Measurements from ENCODE around the gene XPA.

Gene XPA

GRCh38 chr9:97651646-97652045 is 45.5 kb downstream of the XPA start:
- DNase-seq, result no peak

- no peak for DNase-seq
These were observed 49.1 kb downstream of the XPA start for GRCh38 chr9:97647996-97648395.

GRCh38 chr9:97645720-97646119 is 51.4 kb downstream of the XPA start:
- no peak for DNase-seq

- no peak for DNase-seq
These were observed 56.8 kb downstream of the XPA start for GRCh38 chr9:97640325-97640724.

DNA sequence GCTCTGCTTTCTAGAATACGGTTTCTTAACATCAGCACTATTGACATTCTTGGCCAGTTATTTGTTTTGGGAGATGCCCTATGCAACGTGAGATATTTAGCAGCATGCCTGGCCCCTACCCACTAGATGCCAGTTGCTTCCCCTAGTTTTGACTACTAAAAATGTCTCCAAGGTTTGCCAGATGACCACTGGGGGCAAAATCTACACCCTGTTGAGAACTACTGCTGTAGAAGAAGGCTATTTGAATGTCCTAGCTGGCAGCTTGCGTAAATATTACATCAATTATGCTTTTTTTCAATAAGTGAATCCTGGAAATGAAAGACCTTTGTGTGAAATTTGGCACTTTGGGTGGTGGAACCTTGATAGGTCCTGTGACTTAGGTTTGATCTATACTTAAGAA is 58.5 kb downstream of the XPA start:
- no peak for DNase-seq

DNA sequence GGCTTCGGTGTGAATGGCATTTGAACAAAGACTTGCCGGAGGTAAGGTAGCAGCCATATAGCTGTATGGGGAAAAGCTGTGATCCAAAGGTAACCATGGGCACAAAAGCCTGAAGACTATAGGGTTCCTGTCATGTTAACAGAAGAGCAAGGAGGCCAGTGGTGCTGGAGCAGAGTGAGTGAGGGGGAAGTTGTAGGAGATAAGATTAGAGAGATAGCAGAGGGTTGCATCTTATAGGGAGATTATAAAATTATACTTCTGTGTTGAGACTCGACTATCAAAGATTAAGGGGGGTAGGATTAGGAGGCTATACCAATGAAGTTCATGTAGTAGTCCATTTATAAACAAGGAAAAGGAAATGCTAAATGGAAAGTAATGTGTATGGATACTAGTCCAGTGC is 60.2 kb downstream of the XPA start:
- DNase-seq, result no peak

DNA sequence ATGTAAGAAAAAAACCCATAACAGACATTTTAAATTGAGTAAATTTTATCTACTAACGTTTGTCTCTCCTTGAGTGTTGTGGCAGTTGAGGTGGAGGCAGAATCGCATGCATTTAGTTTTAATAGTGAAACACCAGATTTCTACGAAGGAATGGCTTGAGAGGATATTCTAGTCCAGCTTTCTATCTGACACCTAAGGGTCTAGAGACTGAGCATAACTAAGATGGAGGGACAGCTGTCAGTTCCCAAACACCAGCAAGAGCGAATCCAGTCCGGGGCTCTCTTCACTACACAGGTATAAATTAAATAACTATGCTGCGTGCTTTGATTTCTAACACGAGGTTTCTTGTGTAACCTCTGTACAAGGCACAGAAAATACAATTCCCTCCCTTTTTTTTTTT is 62.1 kb downstream of the XPA start:
- no peak for DNase-seq

DNA sequence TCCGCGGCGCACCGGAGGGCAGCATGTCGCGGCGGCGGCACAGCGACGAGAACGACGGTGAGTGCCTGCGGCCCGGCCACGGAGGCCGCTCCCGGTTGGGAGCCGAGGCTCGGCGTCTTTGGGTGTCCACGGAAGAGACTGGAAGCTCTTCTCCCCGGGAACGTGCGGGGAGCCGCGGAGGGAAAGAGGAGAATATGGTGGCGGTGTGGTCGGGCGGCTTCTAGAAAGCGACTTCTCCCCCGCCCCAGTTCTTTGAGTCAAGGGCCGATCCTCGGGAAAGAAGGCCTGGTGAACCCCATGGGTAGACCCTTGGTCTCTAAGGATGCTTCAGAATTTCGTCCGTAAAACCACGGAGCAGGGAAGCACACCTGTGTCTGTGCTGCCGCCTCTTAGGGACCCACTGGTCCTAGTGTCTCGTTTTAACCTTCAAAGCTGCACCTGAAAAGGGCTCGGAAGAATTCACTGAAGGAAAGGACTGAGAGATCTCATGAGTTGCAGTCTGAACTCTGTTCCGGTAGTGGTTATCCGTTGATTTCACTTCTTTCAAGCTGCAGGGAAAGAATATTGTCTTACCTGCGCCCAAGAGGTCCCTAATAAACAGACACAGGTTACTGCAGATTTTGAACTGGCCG is 63.2 kb downstream of the XPA start:
- DNase-seq, result no peak

GRCh38 chr9:97632985-97633858 is 63.9 kb downstream of the XPA start, which contains the start of the genes NCBP1 and TSTD2:
NCBP1 (plus strand) TSS chr9:97633821; CDS start chr9:97633882, 61 bp downstream.
TSTD2 (minus strand) TSS chr9:97633368; CDS start chr9:97627562, 5,806 bp downstream.
- DNase-seq, result peak; percentile 91

DNA sequence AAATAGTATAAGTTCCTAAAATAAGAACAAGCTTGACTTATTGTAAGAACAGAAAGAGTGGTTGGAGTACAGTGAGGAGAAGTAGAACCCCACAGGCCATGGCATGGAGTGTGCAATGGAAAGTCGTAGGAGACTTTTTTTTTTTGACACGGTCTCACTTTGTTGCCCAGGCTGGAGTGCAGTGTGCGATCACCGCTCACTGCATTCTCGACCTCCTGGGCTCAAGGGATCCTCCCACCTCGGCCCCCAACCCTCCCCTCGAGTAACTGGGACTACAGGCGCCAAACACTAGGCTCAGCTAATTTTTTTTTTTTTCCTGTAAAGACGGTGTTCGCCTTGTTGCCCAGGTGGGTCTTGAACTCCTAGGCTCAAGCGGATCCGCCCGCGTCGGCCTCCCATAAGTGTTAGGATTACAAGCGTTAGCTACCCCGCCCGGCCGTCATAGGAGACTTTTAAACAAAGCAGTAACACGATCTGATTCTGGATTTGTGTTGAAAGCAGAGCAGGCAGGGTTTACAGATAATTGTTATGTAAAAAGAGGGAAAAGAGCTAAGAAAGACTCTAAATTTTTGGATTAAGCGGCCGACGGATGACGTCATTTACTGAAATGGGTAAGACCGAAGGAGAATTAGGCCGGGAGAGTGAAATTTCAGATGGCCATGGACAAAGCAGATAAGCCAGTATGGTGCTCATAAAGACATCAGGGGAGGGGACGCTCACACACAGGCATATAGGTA is 64.7 kb downstream of the XPA start:
- DNase-seq, result no peak

GRCh38 chr9:97630591-97630990 is 66.5 kb downstream of the XPA start:
- no peak for DNase-seq

GRCh38 chr9:97629156-97629555 is 68.0 kb downstream of the XPA start:
- DNase-seq, result no peak

DNA sequence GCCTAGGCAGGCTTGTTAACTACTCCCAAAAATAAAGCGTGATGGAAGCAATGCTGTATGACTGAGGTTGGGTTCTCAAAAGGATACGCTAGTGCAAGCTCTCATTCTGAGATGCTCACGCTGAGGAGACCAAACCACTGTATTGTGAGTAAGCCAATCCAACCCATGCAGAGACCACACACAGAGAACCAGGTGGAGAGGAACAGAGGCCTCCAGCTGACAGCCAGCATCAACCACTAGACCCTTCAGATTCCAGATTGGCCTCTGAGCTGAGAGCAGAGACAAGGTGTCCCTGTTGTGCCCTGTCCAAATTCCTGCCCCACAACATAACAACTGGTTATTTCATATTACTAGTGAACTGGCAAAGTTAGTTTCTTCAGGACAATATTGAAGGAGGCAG is 68.5 kb downstream of the XPA start:
- DNase-seq, result no peak

DNA sequence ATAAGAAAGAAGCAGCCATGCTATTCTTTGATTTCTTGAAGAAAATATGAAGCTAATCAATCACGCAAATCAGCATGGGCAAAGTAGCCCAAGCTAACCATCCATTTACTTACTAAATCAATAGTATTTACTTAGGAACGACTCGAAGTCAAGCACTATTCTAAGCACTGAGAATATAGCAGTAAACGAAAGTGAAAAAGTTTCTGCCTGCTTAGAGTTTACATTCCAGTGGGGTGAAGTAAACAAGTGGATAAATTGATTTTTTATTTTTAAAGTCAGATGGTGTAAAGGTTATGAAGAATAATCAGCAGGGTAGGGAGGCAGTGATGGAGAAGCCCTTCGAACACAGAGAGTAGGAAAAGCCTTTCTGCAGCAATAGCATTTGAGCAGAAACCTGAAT is 69.5 kb downstream of the XPA start:
- no peak for DNase-seq

DNA sequence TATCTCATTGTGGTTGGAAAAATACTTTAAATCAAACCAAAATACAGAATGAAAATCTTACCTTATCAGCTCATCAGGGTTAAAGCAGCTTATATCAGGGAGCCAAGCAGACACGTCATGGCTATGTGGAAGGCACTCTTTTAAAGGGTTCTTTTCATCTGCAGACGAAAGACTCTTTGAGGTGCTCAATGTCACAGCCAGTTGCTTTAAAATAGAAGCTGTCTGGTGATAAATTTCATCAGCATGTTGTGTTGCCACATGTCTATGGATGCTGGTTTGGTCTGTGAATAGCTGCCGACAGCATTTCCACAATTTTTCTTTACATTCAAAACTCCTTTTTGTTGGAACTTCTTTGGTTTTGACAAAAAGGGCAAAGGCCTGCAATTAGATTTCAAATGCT is 71.5 kb downstream of the XPA start:
- DNase-seq, result no peak

Measured in activated CD4-positive, CD25-positive, alpha-beta regulatory T cell treated with anti-CD3 and anti-CD28 coated beads, Interleukin-2, amount 50 U/mL, for 72 hours (primary cell).